HepG2 (cell line): ENCODE data around the gene SH3TC2.

Experiments
- CTCF ChIP-seq: sonication (generic); formaldehyde crosslinking; IDR thresholded peaks from 2 replicates; pipeline ENCODE4 v1.5.0; 2020; ENCODE audit warnings: mild to moderate bottlenecking, missing genetic modification reagents, moderate library complexity
- TF ChIP-seq, protein P1 (sequence below): sonication (generic); formaldehyde crosslinking; IDR thresholded peaks from 2 replicates; pipeline ENCODE4 v1.4.0; 2020; ENCODE audit warnings: missing genetic modification reagents

DNA sequence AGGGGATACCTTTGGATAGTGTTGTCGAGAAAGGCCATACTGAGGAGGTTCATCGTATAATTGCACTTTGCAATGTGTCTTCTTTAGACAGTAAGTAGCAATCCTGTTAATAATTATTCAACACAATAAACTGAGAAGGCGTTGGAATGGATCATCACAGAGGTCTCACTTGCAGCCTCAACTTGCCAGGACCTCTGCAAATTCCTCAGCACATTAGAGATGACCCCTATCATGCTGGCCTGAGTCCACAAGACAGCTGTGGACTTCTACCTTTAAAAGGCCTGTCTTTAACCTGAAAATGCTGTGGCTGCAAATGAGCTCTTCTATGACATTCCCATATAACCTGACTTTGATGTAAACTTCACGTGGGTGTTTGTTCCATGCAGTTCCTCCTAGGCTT is 14.1 kb downstream of the SH3TC2 start:
- no peak for TF ChIP-seq CTCF (CRISPR knock-in tag)
- TF ChIP-seq, protein P1, sequence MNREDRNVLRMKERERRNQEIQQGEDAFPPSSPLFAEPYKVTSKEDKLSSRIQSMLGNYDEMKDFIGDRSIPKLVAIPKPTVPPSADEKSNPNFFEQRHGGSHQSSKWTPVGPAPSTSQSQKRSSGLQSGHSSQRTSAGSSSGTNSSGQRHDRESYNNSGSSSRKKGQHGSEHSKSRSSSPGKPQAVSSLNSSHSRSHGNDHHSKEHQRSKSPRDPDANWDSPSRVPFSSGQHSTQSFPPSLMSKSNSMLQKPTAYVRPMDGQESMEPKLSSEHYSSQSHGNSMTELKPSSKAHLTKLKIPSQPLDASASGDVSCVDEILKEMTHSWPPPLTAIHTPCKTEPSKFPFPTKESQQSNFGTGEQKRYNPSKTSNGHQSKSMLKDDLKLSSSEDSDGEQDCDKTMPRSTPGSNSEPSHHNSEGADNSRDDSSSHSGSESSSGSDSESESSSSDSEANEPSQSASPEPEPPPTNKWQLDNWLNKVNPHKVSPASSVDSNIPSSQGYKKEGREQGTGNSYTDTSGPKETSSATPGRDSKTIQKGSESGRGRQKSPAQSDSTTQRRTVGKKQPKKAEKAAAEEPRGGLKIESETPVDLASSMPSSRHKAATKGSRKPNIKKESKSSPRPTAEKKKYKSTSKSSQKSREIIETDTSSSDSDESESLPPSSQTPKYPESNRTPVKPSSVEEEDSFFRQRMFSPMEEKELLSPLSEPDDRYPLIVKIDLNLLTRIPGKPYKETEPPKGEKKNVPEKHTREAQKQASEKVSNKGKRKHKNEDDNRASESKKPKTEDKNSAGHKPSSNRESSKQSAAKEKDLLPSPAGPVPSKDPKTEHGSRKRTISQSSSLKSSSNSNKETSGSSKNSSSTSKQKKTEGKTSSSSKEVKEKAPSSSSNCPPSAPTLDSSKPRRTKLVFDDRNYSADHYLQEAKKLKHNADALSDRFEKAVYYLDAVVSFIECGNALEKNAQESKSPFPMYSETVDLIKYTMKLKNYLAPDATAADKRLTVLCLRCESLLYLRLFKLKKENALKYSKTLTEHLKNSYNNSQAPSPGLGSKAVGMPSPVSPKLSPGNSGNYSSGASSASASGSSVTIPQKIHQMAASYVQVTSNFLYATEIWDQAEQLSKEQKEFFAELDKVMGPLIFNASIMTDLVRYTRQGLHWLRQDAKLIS (CRISPR knock-in tag) = no peak
